GM13976 (cell line): ENCODE measurements around the gene MORN1.
"Not testable (repeated sequence)": the region's sequence is repeated elsewhere in the genome, so short reads cannot be mapped to it uniquely, and the experiment has no call there.

Experiments used
- DNase-seq: peaks from one replicate; pipeline ENCODE4 v3.0.0; 2012; ENCODE audit warnings: low spot score
- CTCF ChIP-seq: IDR thresholded peaks from 2 replicates; pipeline ENCODE4 v1.5.1; 2012; ENCODE audit warnings: borderline replicate concordance, mild to moderate bottlenecking; ENCODE audit not compliant: insufficient read depth; ENCODE audit errors: extremely low read depth, missing control alignments, control extremely low read depth
- in situ Hi-C: fragments of 300-500 bp; cut with MboI; formaldehyde crosslinking; loops from one replicate; pipeline ENCODE4 v1.12.0; 2022; ENCODE audit warnings: low sequenced_read_pairs, mixed read lengths, inconsistent platforms; ENCODE audit not compliant: unreplicated experiment

The MORN1 gene

GRCh38 chr1:2391041-2391930, at the start of gene MORN1, which contains the start of gene RER1:
Gene MORN1, minus strand, starts transcription at chr1:2391554. Its CDS starts 21 bp downstream, at chr1:2391533.
Gene RER1, plus strand, starts transcription at chr1:2391841. Its CDS starts 3,950 bp downstream, at chr1:2395791.
- TF ChIP-seq CTCF, result no peak
- peak; percentile 99 for DNase-seq
- in situ Hi-C loops, result no loop called here

- in situ Hi-C loops, DNase-seq: not testable (repeated sequence)
These were observed 49.0 kb upstream of the MORN1 start for GRCh38 chr1:2440346-2440745.

GRCh38 chr1:2439369-2439768, 48.0 kb upstream of the MORN1 start:
- in situ Hi-C loops, result no loop called here
- no peak for TF ChIP-seq CTCF
- DNase-seq, result no peak

GRCh38 chr1:2438641-2439040, 47.3 kb upstream of the MORN1 start:
- in situ Hi-C loops, result no loop called here

GRCh38 chr1:2438038-2438437, 46.7 kb upstream of the MORN1 start:
- in situ Hi-C loops, result no loop called here
- TF ChIP-seq CTCF, result no peak
- no peak for DNase-seq

More at GRCh38 chr1:2438641-2439040, 47.3 kb upstream of the MORN1 start:
- no peak for DNase-seq
- TF ChIP-seq CTCF, result no peak

GRCh38 chr1:2437617-2438016, 46.3 kb upstream of the MORN1 start:
- in situ Hi-C loops, result no loop called here
- DNase-seq, result no peak
- no peak for TF ChIP-seq CTCF

GRCh38 chr1:2436876-2437275, 45.5 kb upstream of the MORN1 start:
- no peak for DNase-seq
- TF ChIP-seq CTCF, result no peak
- in situ Hi-C loops, result no loop called here
